HepG2 (cell line): ENCODE data around the gene RAC3. TPM values are rescaled to one million over a fixed set of nuclear protein-coding genes. Genes with fewer than 3 reads are reported as not detected.
A peak's percentile ranks its signal among the peaks of the same experiment; 100 is the strongest.

ENCODE experiments used
- ATF7 ChIP-seq, 2 experiments: fragments of 450-650 bp in 1 of 2; sonication (generic) in 1 of 2; formaldehyde crosslinking in 1 of 2; IDR thresholded peaks; 2 replicates each; pipeline versions ENCODE4 v1.4.0 to v1.6.1; 2016 to 2020; ENCODE audit warnings: antibody characterized with exemption in 1 of 2, mild to moderate bottlenecking in 1 of 2, missing genetic modification reagents in 1 of 2
- BHLHE40 ChIP-seq: IDR thresholded peaks from 2 replicates; pipeline ENCODE4 v1.6.1; 2011; ENCODE audit warnings: low read length, improper control_type of control experiment
- CSRNP1 ChIP-seq: sonication (generic); formaldehyde crosslinking; IDR thresholded peaks from 2 replicates; pipeline ENCODE4 v1.8.1; 2023; ENCODE audit warnings: mild to moderate bottlenecking, missing genetic modification reagents
- HIC2 ChIP-seq: sonication (generic); formaldehyde crosslinking; IDR thresholded peaks from 2 replicates; pipeline ENCODE4 v1.9.0; 2022; ENCODE audit warnings: low read depth, missing genetic modification reagents
- HOMEZ ChIP-seq: IDR thresholded peaks from 2 replicates; pipeline ENCODE4 v1.6.1; 2016; ENCODE audit warnings: low read depth
- KLF9 ChIP-seq: IDR thresholded peaks from 2 replicates; pipeline ENCODE4 v1.6.1; 2016; ENCODE audit warnings: low read depth
- NFATC3 ChIP-seq: sonication (generic); formaldehyde crosslinking; IDR thresholded peaks from 2 replicates; pipeline ENCODE4 v1.5.1; 2020; ENCODE audit warnings: mild to moderate bottlenecking, missing genetic modification reagents
- NPAS2 ChIP-seq: sonication (generic); formaldehyde crosslinking; IDR thresholded peaks from 2 replicates; pipeline ENCODE4 v1.8.0; 2022; ENCODE audit warnings: mild to moderate bottlenecking, missing genetic modification reagents, borderline replicate concordance
- PCBP1 ChIP-seq: fragments of 200-400 bp; formaldehyde crosslinking; IDR thresholded peaks from 2 replicates; pipeline ENCODE4 v1.6.1; 2017; ENCODE audit warnings: mild to moderate bottlenecking, low read depth, low read length, borderline replicate concordance
- SPEN ChIP-seq: sonication (generic); formaldehyde crosslinking; IDR thresholded peaks from 2 replicates; pipeline ENCODE4 v1.5.1; 2020; ENCODE audit warnings: low read depth, mild to moderate bottlenecking, missing genetic modification reagents
- TOE1 ChIP-seq: sonication (generic); formaldehyde crosslinking; IDR thresholded peaks from 2 replicates; pipeline ENCODE4 v1.4.0; 2020; ENCODE audit warnings: mild to moderate bottlenecking, missing genetic modification reagents
- UBTF ChIP-seq: sonication (generic); formaldehyde crosslinking; IDR thresholded peaks from 2 replicates; pipeline ENCODE4 v1.4.0; 2020; ENCODE audit warnings: mild to moderate bottlenecking, missing genetic modification reagents
- USF2 ChIP-seq, 2 experiments: sonication (generic) in 1 of 2; formaldehyde crosslinking in 1 of 2; IDR thresholded peaks; 2 replicates each; pipeline versions ENCODE4 v1.5.1 to v1.6.1; 2011 to 2020; ENCODE audit warnings: borderline replicate concordance in 1 of 2, low read depth in 1 of 2, low read length in 1 of 2, mild to moderate bottlenecking in 1 of 2, missing genetic modification reagents in 1 of 2, moderate library complexity in 1 of 2
- ZBTB14 ChIP-seq: sonication (generic); formaldehyde crosslinking; IDR thresholded peaks from 2 replicates; pipeline ENCODE4 v1.4.0; 2020; ENCODE audit warnings: missing genetic modification reagents
- ZFP36L2 ChIP-seq: sonication (generic); formaldehyde crosslinking; IDR thresholded peaks from 2 replicates; pipeline ENCODE4 v1.4.0; 2020; ENCODE audit warnings: missing genetic modification reagents
- ZNF598 ChIP-seq: sonication (generic); formaldehyde crosslinking; IDR thresholded peaks from 2 replicates; pipeline ENCODE4 v1.5.1; 2020; ENCODE audit warnings: mild to moderate bottlenecking, missing genetic modification reagents, borderline replicate concordance
- ZNF670 ChIP-seq: sonication (generic); formaldehyde crosslinking; IDR thresholded peaks from 2 replicates; pipeline ENCODE4 v1.8.0; 2022; ENCODE audit warnings: mild to moderate bottlenecking, missing genetic modification reagents, borderline replicate concordance
- polyA plus RNA-seq, 8 experiments: library from polyadenylated mRNA; depleted of rRNA in 3 of 8; stranded (reverse) in 7 of 8; unstranded in 1 of 8; fragments of >200 nt; fragmentation: Illumina TruSeq in 4 of 8; extraction: Trizol in 4 of 8; gene quantifications; 2 replicates each; pipeline versions ENCODE4 v1.2.1 to v1.2.3, GENCODE V29; 2011 to 2016; ENCODE audit warnings: low read depth in 4 of 8, missing spikeins in 1 of 8, mixed read lengths in 1 of 8; ENCODE audit not compliant: insufficient read depth in 1 of 8
- total RNA-seq, 5 experiments: library from RNA; depleted of rRNA; stranded (reverse); fragments of >200 nt; fragmentation: Illumina TruSeq; extraction: Trizol; gene quantifications; 2 replicates each; pipeline ENCODE4 v1.2.3, GENCODE V29; 2016; ENCODE audit warnings: low read depth in 1 of 5

The RAC3 gene
- total and polyA plus RNA-seq, 2 of the 13 experiments (the other 11 are each of a cell fraction or from before 2014, with no cell fraction given), result 10.5 to 21.3 TPM

- no peak for TF ChIP-seq NPAS2 (CRISPR knock-in tag)
- TF ChIP-seq TOE1 (CRISPR knock-in tag), result no peak
- TF ChIP-seq CSRNP1 (CRISPR knock-in tag), result no peak
- TF ChIP-seq SPEN (CRISPR knock-in tag), result no peak
- no peak for TF ChIP-seq ATF7 (IDR thresholded peaks at IDR 0.05)
- no peak for TF ChIP-seq ATF7 (CRISPR knock-in tag; IDR thresholded peaks at IDR 0.05)
- peak; percentile 51; the same call in 1 of the 2 replicates for TF ChIP-seq UBTF
- TF ChIP-seq PCBP1, result peak; percentile 40
- TF ChIP-seq BHLHE40, result no peak
- TF ChIP-seq USF2 (IDR thresholded peaks at IDR 0.05; ENCODE audit: low read depth, low read length), result no peak
- no peak for TF ChIP-seq USF2 (CRISPR knock-in tag; IDR thresholded peaks at IDR 0.05; ENCODE audit: borderline replicate concordance)
- peak; percentile 92 for TF ChIP-seq HIC2 (CRISPR knock-in tag)
- TF ChIP-seq ZFP36L2 (CRISPR knock-in tag), result no peak
- no peak for TF ChIP-seq NFATC3 (CRISPR knock-in tag)
- TF ChIP-seq HOMEZ (CRISPR knock-in tag), result no peak
- TF ChIP-seq KLF9 (CRISPR knock-in tag), result no peak
- TF ChIP-seq ZNF670 (CRISPR knock-in tag), result no peak
- TF ChIP-seq ZNF598 (CRISPR knock-in tag), result no peak
- no peak for TF ChIP-seq ZBTB14
Measured at GRCh38 chr17:82015311-82015971, 16.0 kb upstream of the RAC3 start (continued).
